ENCODE results near the gene GRM1.
A peak's percentile ranks its signal among the peaks of the same experiment; 100 is the strongest.

Gene GRM1

DNA sequence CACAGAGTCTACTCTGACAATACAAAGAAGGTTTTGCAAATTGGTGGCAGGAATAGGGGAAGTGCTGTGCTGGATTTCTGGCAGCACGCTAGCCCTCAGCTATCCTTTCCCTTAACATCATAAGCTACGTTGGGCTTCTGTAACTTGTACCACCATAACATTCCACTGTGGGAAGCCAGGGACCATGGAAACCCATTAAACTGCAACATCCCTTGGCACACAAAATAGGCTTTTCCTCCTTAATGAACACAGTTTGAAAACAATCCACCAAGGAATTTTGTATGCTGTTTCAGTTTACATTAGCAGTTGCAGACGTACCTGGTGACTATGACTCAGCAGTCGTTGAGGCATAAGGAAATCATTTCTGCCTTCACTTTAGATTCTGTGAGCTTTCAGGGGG, 310.9 kb downstream of the GRM1 start:
- no peak for TF ChIP-seq CTCF (IDR thresholded peaks at IDR 0.05; ENCODE audit: low read length, missing control alignments)
- peak; percentile 31 for DNase-seq (ENCODE audit: low read depth)
- H3K4me3 ChIP-seq (replicated peaks; ENCODE audit: low read depth, low read length): no peak overlapping the region

GRCh38 chr6:146341493-146342230, 312.8 kb downstream of the GRM1 start:
- no peak overlapping the region for H3K4me3 ChIP-seq (replicated peaks; ENCODE audit: low read depth, low read length)
- no peak for DNase-seq (ENCODE audit: low read depth)
- no peak for TF ChIP-seq CTCF (IDR thresholded peaks at IDR 0.05; ENCODE audit: low read length, missing control alignments)

DNA sequence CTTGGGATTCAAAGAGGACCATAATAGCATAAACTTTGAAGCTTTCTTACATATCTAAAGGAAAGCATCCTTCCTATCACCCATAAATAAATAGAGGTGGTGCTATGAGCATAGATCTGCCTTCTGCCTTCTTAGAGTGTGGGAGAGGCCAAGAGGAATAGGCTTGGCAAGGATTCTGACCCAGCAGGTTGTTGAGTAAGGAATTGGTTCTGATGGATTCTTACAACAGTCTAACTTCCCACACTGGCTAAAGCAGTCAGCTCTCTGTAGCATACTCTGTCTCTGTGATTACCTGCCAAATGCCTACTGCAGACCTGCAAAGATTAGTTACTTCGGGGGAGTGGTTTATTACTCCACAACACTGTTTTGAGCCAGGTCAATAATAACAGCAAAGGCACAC, 316.7 kb downstream of the GRM1 start:
- no peak for TF ChIP-seq CTCF (IDR thresholded peaks at IDR 0.05; ENCODE audit: low read length, missing control alignments)
- no peak overlapping the region for H3K4me3 ChIP-seq (replicated peaks; ENCODE audit: low read depth, low read length)
- DNase-seq (ENCODE audit: low read depth): no peak

DNA sequence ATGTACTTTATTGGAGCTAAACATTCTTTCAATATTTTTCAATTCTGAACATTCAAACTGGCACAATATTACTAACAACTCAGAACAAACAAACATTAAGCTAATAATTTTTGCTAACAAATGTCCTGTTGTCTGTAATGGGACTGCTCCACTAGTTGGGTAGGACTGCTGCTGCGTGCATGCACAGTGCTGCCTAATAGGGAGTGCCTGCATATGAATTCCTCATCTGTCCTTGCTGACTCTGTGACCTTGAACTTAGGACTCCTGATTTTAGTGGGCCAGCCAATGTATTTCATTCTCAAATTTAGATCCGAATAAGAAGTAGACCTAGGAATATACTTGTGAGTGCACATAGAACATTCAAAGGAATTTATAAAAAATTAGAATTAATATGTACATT, 318.2 kb downstream of the GRM1 start:
- DNase-seq (ENCODE audit: low read depth): no peak
- no peak overlapping the region for H3K4me3 ChIP-seq (replicated peaks; ENCODE audit: low read depth, low read length)
- TF ChIP-seq CTCF (IDR thresholded peaks at IDR 0.05; ENCODE audit: low read length, missing control alignments): no peak

- DNase-seq (ENCODE audit: low read depth): no peak
- TF ChIP-seq CTCF (IDR thresholded peaks at IDR 0.05; ENCODE audit: low read length, missing control alignments): no peak
- no peak overlapping the region for H3K4me3 ChIP-seq (replicated peaks; ENCODE audit: low read depth, low read length)
These were observed 318.8 kb downstream of the GRM1 start for GRCh38 chr6:146347690-146348089.

DNA sequence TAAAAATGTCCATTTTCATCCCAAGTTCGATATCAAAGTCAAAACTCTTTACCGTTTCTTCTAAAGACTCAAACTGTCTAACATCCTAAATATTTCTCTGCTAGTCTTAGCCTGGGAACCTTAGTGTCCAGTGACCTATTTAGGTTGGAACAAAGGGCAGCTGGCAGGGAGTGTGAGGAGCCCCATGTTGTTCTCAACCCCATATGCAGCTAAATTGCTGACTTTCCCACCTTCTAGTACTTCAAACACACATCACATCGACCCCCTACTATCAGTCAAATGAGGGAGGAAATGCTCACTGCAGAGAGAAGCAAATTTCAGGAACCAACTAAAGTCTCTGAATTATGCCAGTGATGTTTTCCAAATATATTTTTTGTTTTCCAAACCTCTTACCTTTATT, 322.2 kb downstream of the GRM1 start:
- H3K4me3 ChIP-seq (replicated peaks; ENCODE audit: low read depth, low read length): no peak overlapping the region
- no peak for DNase-seq (ENCODE audit: low read depth)
- TF ChIP-seq CTCF (IDR thresholded peaks at IDR 0.05; ENCODE audit: low read length, missing control alignments): no peak

DNA sequence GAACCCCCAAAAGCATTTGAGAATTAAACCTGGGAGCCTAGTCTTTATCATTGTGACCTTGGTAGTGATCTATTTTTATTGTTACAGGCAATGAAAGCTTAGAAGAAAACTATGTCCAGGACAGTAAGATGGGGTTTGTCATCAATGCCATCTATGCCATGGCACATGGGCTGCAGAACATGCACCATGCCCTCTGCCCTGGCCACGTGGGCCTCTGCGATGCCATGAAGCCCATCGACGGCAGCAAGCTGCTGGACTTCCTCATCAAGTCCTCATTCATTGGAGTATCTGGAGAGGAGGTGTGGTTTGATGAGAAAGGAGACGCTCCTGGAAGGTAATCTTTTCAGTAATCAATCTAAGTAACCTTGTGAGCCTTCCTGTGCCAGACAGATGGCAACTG, 323.3 kb downstream of the GRM1 start:
- no peak for DNase-seq (ENCODE audit: low read depth)
- TF ChIP-seq CTCF (IDR thresholded peaks at IDR 0.05; ENCODE audit: low read length, missing control alignments): no peak
- H3K4me3 ChIP-seq (replicated peaks; ENCODE audit: low read depth, low read length): no peak overlapping the region

Measured in fibroblast of pulmonary artery (primary cell).